AG04450 (cell line): ENCODE results near the gene NPC1. TPM values are rescaled to one million over a fixed set of nuclear protein-coding genes. Genes with fewer than 3 reads are reported as not detected.

ENCODE experiments used
- CTCF ChIA-PET: fragments of 300-600, 350-600 bp; formaldehyde crosslinking; extraction: SDS; loops from one replicate; lab custom pipeline; 2022; ENCODE audit warnings: antibody characterized with exemption, inconsistent platforms; lab: Charles Lee
- POLR2A ChIA-PET: fragments of 350-600 bp; formaldehyde crosslinking; extraction: SDS; loops from one replicate; lab custom pipeline; 2021; ENCODE audit warnings: antibody characterized with exemption, inconsistent platforms; lab: Yijun Ruan, JAX
- DNase-seq: peaks from one replicate; pipeline ENCODE4 v3.0.0-alpha.2; 2011; ENCODE audit warnings: low read depth, low spot score
- H3K27ac ChIP-seq: one replicate; pipeline ENCODE4 v1.5.1; 2012; ENCODE audit warnings: low read depth, low read length, control low read depth
- H3K27me3 ChIP-seq: one replicate; pipeline ENCODE4 v1.6.0; 2012; ENCODE audit warnings: low read length; ENCODE audit not compliant: control insufficient read depth, insufficient read depth
- H3K4me3 ChIP-seq: 2 replicates; pipeline ENCODE4 v1.5.1; 2011; ENCODE audit warnings: mild to moderate bottlenecking, low read depth, low read length, control low read depth
- H3K9me3 ChIP-seq: 2 replicates; pipeline ENCODE4 v1.5.1; 2012; ENCODE audit warnings: low read length; ENCODE audit not compliant: control insufficient read depth, insufficient read depth
- polyA plus RNA-seq: library from polyadenylated mRNA; depleted of rRNA; stranded (reverse); fragments of >200 nt; gene quantifications from 2 replicates; pipeline ENCODE4 v1.2.3, GENCODE V29; 2011
- TF ChIP-seq, protein P1 (sequence below): IDR thresholded peaks from 2 replicates; pipeline ENCODE4 v1.5.1; 2011; ENCODE audit warnings: low read depth, low read length, control low read depth, inconsistent platforms

The NPC1 gene
- polyA plus RNA-seq, 1 experiment: 10.8 TPM

DNA sequence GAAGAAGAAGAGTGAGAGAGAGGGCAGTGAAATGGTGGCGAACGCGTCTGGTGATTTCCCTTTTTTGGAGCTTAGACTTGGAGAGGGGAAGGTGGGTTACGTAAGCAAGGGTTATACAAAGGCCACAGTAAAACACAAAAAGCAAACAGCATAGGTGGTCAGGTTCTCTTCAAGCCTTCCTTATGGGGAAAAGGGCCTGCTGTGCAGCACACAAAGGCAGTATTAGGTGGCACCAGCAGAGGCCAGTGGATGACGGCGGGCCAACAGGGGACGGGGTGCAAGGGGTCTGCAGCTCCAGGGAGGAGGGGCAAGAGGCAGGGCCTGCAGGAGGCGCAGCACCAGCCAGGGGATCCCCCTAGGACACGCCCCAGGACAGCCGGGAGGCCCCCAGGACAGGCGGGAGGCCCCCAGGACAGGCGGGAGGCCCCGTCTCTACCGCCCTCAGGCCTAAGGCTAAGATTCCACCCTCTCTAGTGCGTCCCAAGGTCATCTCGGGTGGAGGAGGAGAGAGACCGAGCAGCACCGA is 32.6 kb upstream of the NPC1 start:
- ChIA-PET CTCF (interaction anchor here (1.0 to 1.7 kb wide), 3 partner anchors 84 to 120 kb away, joined by 3 to 9 read pairs (median 5); no protein-coding TSS in a partner anchor), POLR2A (interaction anchor here (0.6 kb wide), 1 partner anchor 396 kb away, joined by 6 read pairs; no protein-coding TSS in a partner anchor)
- DNase-seq: no peak

DNA sequence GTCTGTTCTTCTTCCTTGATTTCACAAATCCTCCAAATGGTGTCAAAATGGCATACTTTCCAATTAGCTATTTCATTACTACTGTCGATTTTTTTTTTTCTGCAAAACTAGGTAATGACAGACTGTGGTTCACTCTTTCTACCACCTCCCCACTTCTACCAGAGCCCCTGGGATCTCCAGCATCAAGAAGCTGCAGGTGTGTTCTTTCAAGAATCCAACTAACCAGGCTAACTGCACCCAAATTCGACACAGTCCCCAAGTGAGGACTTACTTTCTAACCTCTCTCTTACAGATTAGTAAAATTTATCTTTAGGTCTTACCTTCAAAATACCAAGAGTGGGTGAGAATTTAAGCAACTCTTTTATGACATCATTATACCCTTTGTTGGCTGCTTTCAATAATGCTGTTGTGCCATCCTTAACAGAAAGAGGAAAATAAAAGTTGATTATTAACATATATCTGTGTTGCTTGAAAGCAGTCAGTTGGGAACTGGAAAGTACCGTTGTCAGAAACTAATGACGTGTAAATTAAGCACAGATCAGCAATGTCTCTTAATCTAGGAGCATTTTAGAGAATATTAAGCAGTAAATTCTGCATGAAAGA is 31.2 kb upstream of the NPC1 start:
- no peak overlapping the region for H3K4me3 ChIP-seq
- TF ChIP-seq, protein P1, sequence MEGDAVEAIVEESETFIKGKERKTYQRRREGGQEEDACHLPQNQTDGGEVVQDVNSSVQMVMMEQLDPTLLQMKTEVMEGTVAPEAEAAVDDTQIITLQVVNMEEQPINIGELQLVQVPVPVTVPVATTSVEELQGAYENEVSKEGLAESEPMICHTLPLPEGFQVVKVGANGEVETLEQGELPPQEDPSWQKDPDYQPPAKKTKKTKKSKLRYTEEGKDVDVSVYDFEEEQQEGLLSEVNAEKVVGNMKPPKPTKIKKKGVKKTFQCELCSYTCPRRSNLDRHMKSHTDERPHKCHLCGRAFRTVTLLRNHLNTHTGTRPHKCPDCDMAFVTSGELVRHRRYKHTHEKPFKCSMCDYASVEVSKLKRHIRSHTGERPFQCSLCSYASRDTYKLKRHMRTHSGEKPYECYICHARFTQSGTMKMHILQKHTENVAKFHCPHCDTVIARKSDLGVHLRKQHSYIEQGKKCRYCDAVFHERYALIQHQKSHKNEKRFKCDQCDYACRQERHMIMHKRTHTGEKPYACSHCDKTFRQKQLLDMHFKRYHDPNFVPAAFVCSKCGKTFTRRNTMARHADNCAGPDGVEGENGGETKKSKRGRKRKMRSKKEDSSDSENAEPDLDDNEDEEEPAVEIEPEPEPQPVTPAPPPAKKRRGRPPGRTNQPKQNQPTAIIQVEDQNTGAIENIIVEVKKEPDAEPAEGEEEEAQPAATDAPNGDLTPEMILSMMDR: no peak
- no peak for DNase-seq
- H3K9me3 ChIP-seq: no peaks in the 10 kb centered on the region
- ChIA-PET POLR2A (no interaction called here), CTCF (interaction anchor here (1.7 kb wide), 1 partner anchor 86 kb away, joined by 9 read pairs; no protein-coding TSS in a partner anchor)
- H3K27me3 ChIP-seq: peaks cover 30% of the 10 kb centered on the region
- no peak overlapping the region for H3K27ac ChIP-seq

More for the DNA sequence above, 32.6 kb upstream of the NPC1 start:
- peaks cover 30% of the 10 kb centered on the region for H3K27me3 ChIP-seq
- no peaks in the 10 kb centered on the region for H3K9me3 ChIP-seq
- no peak overlapping the region for H3K27ac ChIP-seq
- peak overlapping the region; percentile 59 for H3K4me3 ChIP-seq
- TF ChIP-seq, protein P1: peak; percentile 2; the same call in 1 of the 2 replicates

DNA sequence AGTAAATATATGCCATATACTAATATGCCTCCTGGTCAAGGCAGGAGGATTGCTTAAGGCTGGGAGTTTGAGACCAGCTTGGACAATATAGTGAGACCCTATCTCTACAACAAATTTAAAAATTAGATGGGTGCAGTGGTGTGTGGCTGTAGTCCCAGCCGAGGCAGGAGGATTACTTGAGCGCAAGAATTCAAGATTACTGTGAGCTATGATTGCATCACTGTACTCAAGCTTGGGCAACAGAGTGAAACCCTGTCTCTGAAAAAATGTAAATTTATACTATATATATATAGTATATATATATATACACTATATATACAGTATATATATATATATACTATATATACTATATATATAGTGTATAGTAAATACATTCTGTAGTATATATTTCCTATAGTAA is 30.0 kb upstream of the NPC1 start:
- H3K9me3 ChIP-seq: no peaks in the 10 kb centered on the region
- H3K27ac ChIP-seq: no peak overlapping the region
- ChIA-PET POLR2A (no interaction called here), CTCF (interaction anchor here (0.7 kb wide), 1 partner anchor 87 kb away, joined by 3 read pairs; no protein-coding TSS in a partner anchor)
- no peak overlapping the region for H3K4me3 ChIP-seq
- DNase-seq: no peak
- H3K27me3 ChIP-seq: peaks cover 31% of the 10 kb centered on the region
- TF ChIP-seq, protein P1: no peak

DNA sequence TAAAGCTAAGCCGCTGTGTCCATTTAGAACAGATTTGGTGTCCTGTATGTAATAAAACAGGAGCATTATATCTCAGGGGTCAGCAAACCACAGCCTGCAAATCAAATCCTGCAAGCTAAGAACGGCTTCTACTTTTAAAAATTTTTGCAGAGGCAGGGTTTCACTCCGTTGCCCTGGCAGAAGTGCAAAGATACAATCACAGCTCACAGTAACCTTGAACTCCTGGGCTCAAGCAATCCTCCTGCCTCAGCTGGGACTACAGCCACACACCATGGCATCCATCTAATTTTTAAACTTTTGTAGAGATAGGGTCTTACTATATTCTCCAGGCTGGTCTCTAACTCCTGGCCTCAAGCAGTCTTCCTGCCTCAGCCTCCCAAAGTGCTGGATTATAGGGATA is 28.6 kb upstream of the NPC1 start:
- POLR2A ChIA-PET: interaction anchor here (0.6 kb wide), 1 partner anchor 33 kb away, joined by 3 read pairs; no protein-coding TSS in a partner anchor
- CTCF ChIA-PET: interaction anchor here (0.6 to 3.0 kb wide), 4 partner anchors 88 to 566 kb away, joined by 3 to 15 read pairs (median 4); no protein-coding TSS in a partner anchor

More for the DNA sequence above, 28.6 kb upstream of the NPC1 start:
- H3K27ac ChIP-seq: no peak overlapping the region
- no peaks in the 10 kb centered on the region for H3K9me3 ChIP-seq
- no peak overlapping the region for H3K4me3 ChIP-seq
- no peak for DNase-seq
- peaks cover 18% of the 10 kb centered on the region for H3K27me3 ChIP-seq
- TF ChIP-seq, protein P1: no peak
